CD4-positive, alpha-beta memory T cell (primary cell): ENCODE data around the gene NMRAL1. TPM values are rescaled to one million over a fixed set of nuclear protein-coding genes. Genes with fewer than 3 reads are reported as not detected.
A peak's percentile ranks its signal among the peaks of the same experiment; 100 is the strongest.

Experiments used
- CTCF ChIA-PET: fragments of 350-600 bp; sonication (Branson Sonifier 250); formaldehyde crosslinking; loops from one replicate; lab custom pipeline; 2021; ENCODE audit warnings: inconsistent platforms; ENCODE audit not compliant: partially characterized antibody; lab: Charles Lee
- POLR2A ChIA-PET: fragments of 350-600 bp; sonication (Branson Sonifier 250); formaldehyde crosslinking; loops from one replicate; lab custom pipeline; 2021; ENCODE audit not compliant: partially characterized antibody; lab: Charles Lee
- DNase-seq, 5 donors: peaks; one replicate each; pipeline versions ENCODE4 v3.0.0 to v3.0.0-alpha.2; 2020 to 2022; ENCODE audit warnings: mixed read lengths in 1 of 5
- H3K27ac ChIP-seq: one replicate; pipeline ENCODE4 v1.7.0; 2013; ENCODE audit warnings: low read depth, low read length
- H3K27me3 ChIP-seq: 2 replicates; pipeline ENCODE4 v1.7.0; 2013; ENCODE audit warnings: mild to moderate bottlenecking, low read length, moderate library complexity; ENCODE audit not compliant: insufficient read depth
- H3K36me3 ChIP-seq: 2 replicates; pipeline ENCODE4 v1.7.0; 2013; ENCODE audit warnings: mild to moderate bottlenecking, low read length, moderate library complexity; ENCODE audit not compliant: insufficient read depth
- H3K4me1 ChIP-seq: 2 replicates; pipeline ENCODE4 v1.7.0; 2013; ENCODE audit warnings: mild to moderate bottlenecking, low read length, moderate library complexity; ENCODE audit not compliant: insufficient read depth
- H3K4me3 ChIP-seq, 2 donors: one replicate each; pipeline ENCODE4 v1.7.0; 2013; ENCODE audit warnings: low read length in 2 of 2, mild to moderate bottlenecking in 1 of 2
- H3K9me3 ChIP-seq, 2 donors: one replicate each; pipeline ENCODE4 v1.7.0; 2013; ENCODE audit warnings: low read length in 2 of 2, control low read depth in 1 of 2; ENCODE audit not compliant: control insufficient read depth in 1 of 2
- H3K27ac Mint-ChIP-seq, 7 donors: one replicate each; pipeline ENCODE4 v1.8.0; 2020 to 2021; ENCODE audit warnings: mixed read lengths in 7 of 7, mild to moderate bottlenecking in 6 of 7, inconsistent platforms in 3 of 7, moderate library complexity in 3 of 7
- H3K27me3 Mint-ChIP-seq, 2 donors: one replicate each; pipeline ENCODE4 v1.8.0; 2020 to 2021; ENCODE audit warnings: mixed read lengths in 2 of 2
- H3K36me3 Mint-ChIP-seq, 2 donors: one replicate each; pipeline ENCODE4 v1.8.0; 2020 to 2021; ENCODE audit warnings: mixed read lengths in 2 of 2, inconsistent platforms in 1 of 2, mild to moderate bottlenecking in 1 of 2
- H3K4me1 Mint-ChIP-seq, 4 donors: one replicate each; pipeline ENCODE4 v1.8.0; 2020 to 2021; ENCODE audit warnings: mixed read lengths in 4 of 4, mild to moderate bottlenecking in 1 of 4
- H3K4me3 Mint-ChIP-seq, 8 donors: one replicate each; pipeline ENCODE4 v1.8.0; 2020 to 2021; ENCODE audit warnings: mixed read lengths in 8 of 8, mild to moderate bottlenecking in 7 of 8, moderate library complexity in 6 of 8, inconsistent platforms in 3 of 8
- H3K9me3 Mint-ChIP-seq, 8 donors: one replicate each; pipeline ENCODE4 v1.8.0; 2020 to 2021; ENCODE audit warnings: mixed read lengths in 8 of 8, mild to moderate bottlenecking in 5 of 8, inconsistent platforms in 3 of 8, moderate library complexity in 1 of 8
- intact Hi-C: fragments of 100-400 bp; cut with micrococcal nuclease; formaldehyde crosslinking; loops from one replicate; pipeline ENCODE4 v1.15.1; 2023
- polyA plus RNA-seq, 2 donors: library from polyadenylated mRNA; unstranded; fragments of 300-500 nt; fragmentation: Illumina TruSeq; gene quantifications; one replicate each; pipeline ENCODE4 v1.2.3, GENCODE V29; 2021
- total RNA-seq, 2 experiments: library from RNA; stranded (reverse); gene quantifications; one replicate each; pipeline ENCODE4 v1.2.3, GENCODE V29; 2021

Gene NMRAL1
- total and polyA plus RNA-seq, 4 experiments from 2014 or later, result 55.1 to 65.7 (median 61.7) TPM

DNA sequence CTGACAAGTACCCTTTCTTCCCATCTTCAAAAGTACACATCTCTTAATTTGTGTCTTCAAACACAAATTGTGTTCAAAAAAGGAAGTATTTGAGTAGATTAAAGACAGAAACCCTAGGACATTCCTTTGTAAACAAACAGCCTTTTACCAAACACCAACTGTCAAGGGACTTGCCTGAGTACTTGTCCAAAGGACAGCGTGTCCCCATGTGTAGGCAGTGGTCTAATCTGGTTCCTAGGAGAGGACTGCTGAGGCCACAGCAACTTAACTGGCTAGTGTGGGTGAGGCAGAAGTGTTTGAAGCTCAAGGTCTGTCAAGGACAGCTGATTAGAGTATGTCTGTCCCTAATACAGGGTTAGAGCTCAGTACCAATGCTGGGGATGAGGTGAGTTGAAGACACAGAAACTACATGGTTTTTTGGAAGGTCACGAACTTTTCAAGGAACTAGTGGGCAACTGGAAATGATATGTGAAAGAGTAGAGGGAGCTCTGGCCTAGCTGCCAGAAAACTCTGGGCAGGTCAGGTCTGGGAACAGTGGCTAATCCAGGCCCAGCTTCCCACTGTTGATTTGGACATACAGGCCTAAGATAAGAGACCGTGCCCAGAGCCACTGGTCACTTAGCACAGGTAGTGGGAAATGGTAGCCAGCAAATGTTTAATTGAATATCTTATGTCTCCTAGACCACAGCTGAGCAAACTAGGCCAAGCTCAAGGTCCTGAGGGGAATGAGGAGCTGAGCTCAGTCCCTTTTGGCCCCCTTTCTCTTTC, 11.9 kb upstream of the NMRAL1 start:
- H3K27me3 ChIP-seq, result no peaks in the 10 kb centered on the region
- peaks cover 15% of the 10 kb centered on the region for H3K36me3 ChIP-seq
- H3K9me3 ChIP-seq, result no peaks in the 10 kb centered on the region
- intact Hi-C loops, result no loop called here
- Mint-ChIP-seq H3K4me1 (peaks cover 48 to 82% (median 68%) of the 10 kb centered on the region in 4 donors), H3K4me3 (peak overlapping the region in 7 of 8 donors; percentile 17 to 91 (median 45)), H3K36me3 (peaks cover 50 to 56% of the 10 kb centered on the region in 2 donors), H3K27me3 (no peaks in the 10 kb centered on the region), H3K27ac (peak overlapping the region; percentile 81 to 97 (median 94)), H3K9me3 (no peaks in the 10 kb centered on the region)
- ChIA-PET CTCF (interaction anchor here (0.9 to 21.5 kb wide), 7 partner anchors 9 to 100 kb away, joined by 3 to 343 read pairs (median 3); partner anchors contain the start of genes CORO7, HMOX2 and NMRAL1), POLR2A (interaction anchor here (0.9 to 8.2 kb wide), 5 partner anchors 9 to 72 kb away, joined by 3 to 150 read pairs (median 49); partner anchors contain the start of genes HMOX2 and NMRAL1)
- H3K27ac ChIP-seq, result peak overlapping the region; percentile 32
- no peak overlapping the region for H3K4me3 ChIP-seq
- no peak for DNase-seq
- peaks cover 83% of the 10 kb centered on the region for H3K4me1 ChIP-seq

GRCh38 chr16:4481963-4482362, 7.5 kb upstream of the NMRAL1 start:
- CTCF ChIA-PET, result interaction anchor here (1.0 to 21.5 kb wide), 2 partner anchors 22 to 68 kb away, joined by 4 to 343 read pairs; no protein-coding TSS in a partner anchor
- H3K9me3 Mint-ChIP-seq, result no peaks in the 10 kb centered on the region
- peak overlapping the region in 5 of 8 donors; percentile 23 to 80 (median 70) for H3K4me3 Mint-ChIP-seq
- intact Hi-C loops, result no loop called here
- Histone ChIP-seq H3K9me3 (no peaks in the 10 kb centered on the region), H3K36me3 (peaks cover 20% of the 10 kb centered on the region), H3K4me3 (no peak overlapping the region), H3K27me3 (no peaks in the 10 kb centered on the region), H3K4me1 (peaks cover 72% of the 10 kb centered on the region), H3K27ac (peak overlapping the region; percentile 22)
- no peaks in the 10 kb centered on the region for H3K27me3 Mint-ChIP-seq
- peaks cover 32 to 47% of the 10 kb centered on the region in 2 donors for H3K36me3 Mint-ChIP-seq
- POLR2A ChIA-PET, result interaction anchor here (1.9 to 2.4 kb wide), 2 partner anchors 10 to 23 kb away, joined by 4 to 14 read pairs; no protein-coding TSS in a partner anchor
- peak overlapping the region; percentile 49 to 87 (median 86) for H3K27ac Mint-ChIP-seq
- DNase-seq, result no peak
- H3K4me1 Mint-ChIP-seq, result peaks cover 39 to 62% (median 54%) of the 10 kb centered on the region in 4 donors

- ChIA-PET POLR2A (interaction anchor here (1.9 to 2.4 kb wide), 2 partner anchors 10 to 24 kb away, joined by 4 to 14 read pairs; no protein-coding TSS in a partner anchor), CTCF (interaction anchor here (0.6 to 21.5 kb wide), 6 partner anchors 20 to 495 kb away, joined by 3 to 343 read pairs (median 4); no protein-coding TSS in a partner anchor)
- no peaks in the 10 kb centered on the region for H3K27me3 ChIP-seq
- no peaks in the 10 kb centered on the region for H3K27me3 Mint-ChIP-seq
- H3K9me3 ChIP-seq, result no peaks in the 10 kb centered on the region
- H3K27ac Mint-ChIP-seq, result peak overlapping the region; percentile 32 to 87 (median 86)
- H3K4me3 Mint-ChIP-seq, result peak overlapping the region in 7 of 8 donors; percentile 18 to 80 (median 58)
- peaks cover 39 to 60% (median 51%) of the 10 kb centered on the region in 4 donors for H3K4me1 Mint-ChIP-seq
- no peak overlapping the region for H3K4me3 ChIP-seq
- H3K9me3 Mint-ChIP-seq, result no peaks in the 10 kb centered on the region
- peaks cover 31 to 48% of the 10 kb centered on the region in 2 donors for H3K36me3 Mint-ChIP-seq
- DNase-seq, result peak in 1 of 5 donors; percentile 18
- H3K36me3 ChIP-seq, result peaks cover 20% of the 10 kb centered on the region
- peaks cover 68% of the 10 kb centered on the region for H3K4me1 ChIP-seq
- intact Hi-C loops, result no loop called here
- peak overlapping the region; percentile 22 for H3K27ac ChIP-seq
These were observed 7.1 kb upstream of the NMRAL1 start for GRCh38 chr16:4481526-4481925.

DNA sequence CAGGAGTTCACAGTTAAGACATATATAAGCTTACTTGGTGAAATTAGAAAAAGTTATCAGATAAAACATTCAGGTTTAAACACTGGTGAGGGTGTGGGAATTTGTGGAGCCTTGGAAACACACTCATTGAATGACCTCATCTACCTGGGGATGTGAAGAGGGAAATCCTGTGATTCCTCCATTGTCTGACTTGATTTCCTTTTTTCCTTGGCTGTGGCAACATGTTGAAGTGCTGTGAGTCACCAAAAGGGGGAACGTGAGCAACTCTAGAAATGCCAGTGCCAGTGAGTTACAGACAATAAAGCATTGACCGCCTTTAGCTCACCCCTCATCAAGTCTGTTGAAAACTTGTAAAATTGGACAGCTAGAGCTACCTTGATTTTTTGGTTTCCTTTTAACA, 3.5 kb upstream of the NMRAL1 start:
- Mint-ChIP-seq H3K27ac (peak overlapping the region; percentile 78 to 96 (median 94)), H3K4me3 (peak overlapping the region; percentile 86 to 95 (median 94)), H3K4me1 (peaks cover 39 to 67% (median 51%) of the 10 kb centered on the region in 4 donors), H3K9me3 (peaks cover 0 to 2% (median 0%) of the 10 kb centered on the region in 8 donors), H3K27me3 (no peaks in the 10 kb centered on the region), H3K36me3 (peaks cover 14 to 34% of the 10 kb centered on the region in 2 donors)
- POLR2A ChIA-PET, result interaction anchor here (0.7 to 6.3 kb wide), 9 partner anchors 11 to 107 kb away, joined by 3 to 247 read pairs (median 17); partner anchors contain the start of genes CDIP1 and CORO7
- H3K4me1 ChIP-seq, result peaks cover 74% of the 10 kb centered on the region
- H3K27me3 ChIP-seq, result no peaks in the 10 kb centered on the region
- CTCF ChIA-PET, result interaction anchor here (1.0 to 21.5 kb wide), 13 partner anchors 9 to 146 kb away, joined by 3 to 343 read pairs (median 5); partner anchors contain the start of gene MGRN1
- no peaks in the 10 kb centered on the region for H3K9me3 ChIP-seq
- intact Hi-C loops, result loop anchor here (2.0 to 10.0 kb wide), 3 partner anchors 53 to 137 kb away; partner anchors contain the start of genes DNAJA3 and UBALD1
- peak overlapping the region in 1 of 2 donors; percentile 0 for H3K4me3 ChIP-seq
- DNase-seq, result peak in 2 of 5 donors; percentile 26 to 51
- H3K27ac ChIP-seq, result peak overlapping the region; percentile 76
- peaks cover 5% of the 10 kb centered on the region for H3K36me3 ChIP-seq

GRCh38 chr16:4475880-4476788, 1.7 kb upstream of the NMRAL1 start, which contains the start of gene HMOX2:
TSS of gene HMOX2 (plus strand) at chr16:4476398. CDS start at chr16:4505525, 29,127 bp downstream.
- Mint-ChIP-seq H3K27me3 (no peaks in the 10 kb centered on the region), H3K4me3 (peak within 1 kb of the TSS; percentile 92 to 95 (median 94)), H3K36me3 (peaks cover 5 to 25% of the 10 kb centered on the region in 2 donors), H3K27ac (peak within 1 kb of the TSS; percentile 90 to 96 (median 95)), H3K9me3 (peaks cover 0 to 2% (median 0%) of the 10 kb centered on the region in 8 donors), H3K4me1 (peaks cover 26 to 55% (median 38%) of the 10 kb centered on the region in 4 donors)
- CTCF ChIA-PET, result interaction anchor here (0.6 to 21.5 kb wide), 14 partner anchors 8 to 110 kb away, joined by 3 to 343 read pairs (median 6); no protein-coding TSS in a partner anchor
- Histone ChIP-seq H3K4me1 (peaks cover 60% of the 10 kb centered on the region), H3K27me3 (no peaks in the 10 kb centered on the region), H3K4me3 (peak within 1 kb of the TSS; percentile 86 to 91), H3K9me3 (no peaks in the 10 kb centered on the region), H3K27ac (peak within 1 kb of the TSS; percentile 76), H3K36me3 (peaks cover 5% of the 10 kb centered on the region)
- DNase-seq, result peak; percentile 90 to 95 (median 92)
- intact Hi-C loops, result loop anchor here (1.0 to 10.0 kb wide), 7 partner anchors 12 to 139 kb away; partner anchors contain the start of genes CDIP1, CORO7, DNAJA3 and UBALD1
- POLR2A ChIA-PET, result interaction anchor here (0.7 to 6.3 kb wide), 22 partner anchors 8 to 290 kb away, joined by 3 to 247 read pairs (median 6); partner anchors contain the start of genes CDIP1, CORO7 and ZNF500

- peaks cover 35% of the 10 kb centered on the region for H3K4me1 ChIP-seq
- peaks cover 19 to 46% (median 28%) of the 10 kb centered on the region in 4 donors for H3K4me1 Mint-ChIP-seq
- H3K27ac ChIP-seq, result no peak overlapping the region
These were observed 1.5 kb downstream of the NMRAL1 start for GRCh38 chr16:4472880-4473279.

More at GRCh38 chr16:4472880-4473279, 1.5 kb downstream of the NMRAL1 start:
- no peak for DNase-seq
- Histone ChIP-seq H3K36me3 (peaks cover 4% of the 10 kb centered on the region), H3K27me3 (no peaks in the 10 kb centered on the region), H3K4me3 (no peak overlapping the region), H3K9me3 (no peaks in the 10 kb centered on the region)
- intact Hi-C loops, result loop anchor here (10.0 kb wide), 1 partner anchor 142 kb away; the partner anchor contains the start of gene UBALD1
- ChIA-PET POLR2A (interaction anchor here (0.6 to 1.0 kb wide), 2 partner anchors 37 to 57 kb away, joined by 3 read pairs; no protein-coding TSS in a partner anchor), CTCF (interaction anchor here (0.7 to 2.7 kb wide), 3 partner anchors 13 to 70 kb away, joined by 6 to 17 read pairs (median 9); no protein-coding TSS in a partner anchor)
- peaks cover 7 to 24% of the 10 kb centered on the region in 2 donors for H3K36me3 Mint-ChIP-seq
- H3K27me3 Mint-ChIP-seq, result no peaks in the 10 kb centered on the region
- peaks cover 0 to 2% (median 0%) of the 10 kb centered on the region in 8 donors for H3K9me3 Mint-ChIP-seq
- H3K4me3 Mint-ChIP-seq, result peak overlapping the region; percentile 12 to 91 (median 66)
- H3K27ac Mint-ChIP-seq, result peak overlapping the region in 6 of 7 donors; percentile 20 to 92 (median 89)
